B cell (primary cell): ENCODE measurements around the gene ADGRD2.

Experiments used
- EZH2 ChIP-seq: IDR thresholded peaks from 2 replicates; pipeline ENCODE4 v1.6.1; 2012; ENCODE audit warnings: borderline replicate concordance, low read depth, mild to moderate bottlenecking, moderate library complexity, low read length; ENCODE audit not compliant: insufficient read depth, poor library complexity, severe bottlenecking
- TF ChIP-seq, protein P1 (sequence below): fragments of 200-600 bp; IDR thresholded peaks from one replicate; pipeline ENCODE4 v1.8.0; 2022; ENCODE audit warnings: antibody characterized with exemption, mild to moderate bottlenecking

- TF ChIP-seq, protein P1, sequence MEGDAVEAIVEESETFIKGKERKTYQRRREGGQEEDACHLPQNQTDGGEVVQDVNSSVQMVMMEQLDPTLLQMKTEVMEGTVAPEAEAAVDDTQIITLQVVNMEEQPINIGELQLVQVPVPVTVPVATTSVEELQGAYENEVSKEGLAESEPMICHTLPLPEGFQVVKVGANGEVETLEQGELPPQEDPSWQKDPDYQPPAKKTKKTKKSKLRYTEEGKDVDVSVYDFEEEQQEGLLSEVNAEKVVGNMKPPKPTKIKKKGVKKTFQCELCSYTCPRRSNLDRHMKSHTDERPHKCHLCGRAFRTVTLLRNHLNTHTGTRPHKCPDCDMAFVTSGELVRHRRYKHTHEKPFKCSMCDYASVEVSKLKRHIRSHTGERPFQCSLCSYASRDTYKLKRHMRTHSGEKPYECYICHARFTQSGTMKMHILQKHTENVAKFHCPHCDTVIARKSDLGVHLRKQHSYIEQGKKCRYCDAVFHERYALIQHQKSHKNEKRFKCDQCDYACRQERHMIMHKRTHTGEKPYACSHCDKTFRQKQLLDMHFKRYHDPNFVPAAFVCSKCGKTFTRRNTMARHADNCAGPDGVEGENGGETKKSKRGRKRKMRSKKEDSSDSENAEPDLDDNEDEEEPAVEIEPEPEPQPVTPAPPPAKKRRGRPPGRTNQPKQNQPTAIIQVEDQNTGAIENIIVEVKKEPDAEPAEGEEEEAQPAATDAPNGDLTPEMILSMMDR: no peak
- no peak for TF ChIP-seq EZH2
Measured at GRCh38 chr9:124489222-124489621, 39.0 kb downstream of the ADGRD2 start.
